Uterus (tissue), 2 donors: ENCODE results near the gene KLF3.

Source experiments
- POLR2A ChIP-seq, 2 donors: fragments of 450-650 bp; IDR thresholded peaks; one replicate each; pipeline ENCODE4 v1.6.1; 2016; ENCODE audit warnings: antibody characterized with exemption in 2 of 2, mild to moderate bottlenecking in 1 of 2, moderate library complexity in 1 of 2
- TF ChIP-seq, protein P1 (sequence below), 4 experiments: fragments of 200-600 bp in 2 of 4; fragments of 450-650 bp in 2 of 4; sonication (generic) in 2 of 4; IDR thresholded peaks; one replicate each; pipeline ENCODE4 v1.5.1; 2016 to 2019; ENCODE audit warnings: antibody characterized with exemption in 4 of 4, mild to moderate bottlenecking in 2 of 4, moderate library complexity in 1 of 4

DNA sequence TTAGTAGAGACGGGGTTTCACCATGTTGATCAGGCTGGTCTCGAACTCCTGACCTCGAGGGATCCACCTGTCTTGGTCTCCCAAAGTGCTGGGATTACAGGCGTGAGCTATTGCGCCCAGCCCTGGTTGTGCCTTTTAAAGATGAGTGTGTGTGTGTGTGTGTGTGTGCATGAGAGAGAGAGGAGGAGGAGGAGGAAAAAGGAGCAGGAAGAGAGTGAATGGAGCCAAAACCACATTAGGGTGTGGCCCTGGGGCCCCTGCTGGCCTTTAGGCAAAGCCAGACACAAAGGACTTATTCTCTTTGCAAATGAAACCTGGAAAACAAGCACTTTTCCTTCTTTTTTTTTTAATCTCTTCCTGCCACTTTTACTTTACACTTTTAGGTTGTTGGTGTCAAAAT, 48.2 kb upstream of the KLF3 start:
- TF ChIP-seq, protein P1, sequence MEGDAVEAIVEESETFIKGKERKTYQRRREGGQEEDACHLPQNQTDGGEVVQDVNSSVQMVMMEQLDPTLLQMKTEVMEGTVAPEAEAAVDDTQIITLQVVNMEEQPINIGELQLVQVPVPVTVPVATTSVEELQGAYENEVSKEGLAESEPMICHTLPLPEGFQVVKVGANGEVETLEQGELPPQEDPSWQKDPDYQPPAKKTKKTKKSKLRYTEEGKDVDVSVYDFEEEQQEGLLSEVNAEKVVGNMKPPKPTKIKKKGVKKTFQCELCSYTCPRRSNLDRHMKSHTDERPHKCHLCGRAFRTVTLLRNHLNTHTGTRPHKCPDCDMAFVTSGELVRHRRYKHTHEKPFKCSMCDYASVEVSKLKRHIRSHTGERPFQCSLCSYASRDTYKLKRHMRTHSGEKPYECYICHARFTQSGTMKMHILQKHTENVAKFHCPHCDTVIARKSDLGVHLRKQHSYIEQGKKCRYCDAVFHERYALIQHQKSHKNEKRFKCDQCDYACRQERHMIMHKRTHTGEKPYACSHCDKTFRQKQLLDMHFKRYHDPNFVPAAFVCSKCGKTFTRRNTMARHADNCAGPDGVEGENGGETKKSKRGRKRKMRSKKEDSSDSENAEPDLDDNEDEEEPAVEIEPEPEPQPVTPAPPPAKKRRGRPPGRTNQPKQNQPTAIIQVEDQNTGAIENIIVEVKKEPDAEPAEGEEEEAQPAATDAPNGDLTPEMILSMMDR (IDR thresholded peaks at IDR 0.05): no peak
- no peak for TF ChIP-seq POLR2A (IDR thresholded peaks at IDR 0.05)
